HG03103 (cell line): ENCODE measurements around the gene ZSWIM3.
"Not testable (repeated sequence)": the region's sequence is repeated elsewhere in the genome, so short reads cannot be mapped to it uniquely, and the experiment has no call there.

Experiments used
- ATAC-seq: cut with Tn5 transposase; IDR thresholded peaks from one replicate; pipeline ENCODE4 v1.9.1; 2021; ENCODE audit warnings: low read depth; ENCODE audit not compliant: unreplicated experiment

The ZSWIM3 gene

DNA sequence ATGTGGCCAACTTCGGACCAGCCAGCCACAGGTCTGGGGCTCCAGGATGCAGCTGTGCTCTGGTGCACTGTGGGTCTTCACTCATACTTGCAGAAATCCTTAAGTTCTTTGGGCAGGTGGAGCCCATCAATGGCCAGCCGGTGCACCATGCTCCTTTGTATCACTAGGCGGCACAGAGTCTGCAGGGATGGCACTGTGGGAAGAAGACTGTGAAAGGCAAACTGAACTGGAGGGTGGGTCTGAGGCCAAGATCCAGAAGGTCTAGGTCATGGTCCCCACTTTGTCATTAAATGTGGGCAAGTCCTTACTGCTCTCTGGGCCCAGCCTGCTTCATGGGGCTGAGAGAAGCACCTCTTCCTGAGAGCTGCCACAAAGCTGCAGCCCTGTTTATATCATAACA is 31.3 kb downstream of the ZSWIM3 start:
- ATAC-seq: no peak

DNA sequence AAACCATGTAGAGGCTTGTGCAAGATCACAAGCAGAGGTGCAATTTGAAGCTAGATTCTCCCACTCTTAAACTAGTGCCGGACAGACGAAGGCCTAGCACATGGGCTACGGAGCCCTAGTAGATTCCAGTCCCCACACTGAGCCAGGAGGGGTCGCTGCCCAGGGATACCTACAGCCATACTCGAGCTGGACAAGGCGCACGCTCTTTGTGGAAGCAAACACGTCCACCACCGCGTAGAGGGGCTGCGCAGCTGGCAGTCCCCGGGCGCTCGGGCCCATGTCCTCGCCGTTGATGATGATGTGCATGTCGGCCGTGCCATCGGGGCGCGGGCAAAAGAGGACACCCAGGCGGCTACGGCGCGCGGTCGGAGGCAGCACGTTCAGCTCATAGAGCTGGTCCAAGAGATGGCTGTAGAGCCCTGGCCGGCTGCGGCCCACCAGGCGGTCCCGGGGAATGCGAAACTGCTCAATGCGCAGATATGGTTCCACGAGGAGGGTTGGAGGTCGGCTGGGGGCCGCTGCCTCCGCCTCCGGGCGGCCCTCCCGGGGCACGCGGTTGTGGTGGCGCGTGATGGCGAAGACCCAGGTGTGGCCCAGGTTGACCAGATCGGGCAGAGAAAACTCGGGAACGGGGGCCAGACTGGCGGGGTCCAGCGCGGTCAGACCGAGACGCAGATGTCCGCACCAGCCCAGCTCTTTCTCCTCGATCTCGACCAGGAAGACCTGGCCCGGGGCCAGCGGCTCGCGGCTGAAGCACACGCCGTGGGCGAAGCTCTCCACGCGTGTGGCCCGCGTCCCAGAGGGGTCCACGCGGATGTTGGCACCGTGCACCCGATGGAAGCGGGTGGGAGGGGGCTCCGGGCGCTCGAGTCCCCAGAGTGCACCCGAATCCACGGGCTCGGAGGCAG is 32.9 kb downstream of the ZSWIM3 start:
- no peak for ATAC-seq

DNA sequence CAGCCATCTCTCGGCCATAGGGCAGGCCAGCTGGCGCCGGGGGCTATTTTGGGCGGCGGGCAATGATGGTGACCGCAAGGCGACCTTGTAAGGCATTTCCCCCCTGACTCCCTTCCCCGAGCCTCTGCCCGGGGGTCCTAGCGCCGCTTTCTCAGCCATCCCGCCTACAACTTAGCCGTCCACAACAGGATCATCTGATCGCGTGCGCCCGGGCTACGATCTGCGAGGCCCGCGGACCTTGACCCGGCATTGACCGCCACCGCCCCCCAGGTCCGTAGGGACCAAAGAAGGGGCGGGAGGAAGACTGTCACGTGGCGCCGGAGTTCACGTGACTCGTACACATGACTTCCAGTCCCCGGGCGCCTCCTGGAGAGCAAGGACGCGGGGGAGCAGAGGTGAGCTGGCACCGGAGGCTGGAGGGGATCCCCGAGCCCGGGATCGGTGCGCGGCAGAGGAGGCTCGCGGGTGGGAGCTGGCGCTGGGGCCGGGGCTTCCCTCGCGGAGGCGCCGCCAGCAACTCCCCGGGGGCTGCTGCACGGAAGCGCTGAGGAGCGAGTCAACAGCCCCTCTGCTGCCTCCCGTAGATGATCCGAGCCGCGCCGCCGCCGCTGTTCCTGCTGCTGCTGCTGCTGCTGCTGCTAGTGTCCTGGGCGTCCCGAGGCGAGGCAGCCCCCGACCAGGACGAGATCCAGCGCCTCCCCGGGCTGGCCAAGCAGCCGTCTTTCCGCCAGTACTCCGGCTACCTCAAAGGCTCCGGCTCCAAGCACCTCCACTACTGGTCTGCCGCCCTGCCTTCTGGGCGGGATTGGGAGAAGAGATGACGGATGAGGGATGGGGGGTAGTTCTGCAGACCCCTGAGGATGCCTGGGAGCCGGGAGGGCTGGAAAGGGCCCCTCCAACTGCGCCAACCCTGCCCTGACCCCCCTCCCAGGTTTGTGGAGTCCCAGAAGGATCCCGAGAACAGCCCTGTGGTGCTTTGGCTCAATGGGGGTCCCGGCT is 33.9 kb downstream of the ZSWIM3 start, which contains the start of the genes CTSA and NEURL2:
TSS of gene CTSA (plus strand) at position 351 of the 999 bp plus-strand sequence. CDS start at position 585, 234 bp downstream.
TSS of gene NEURL2 (minus strand) at position 224 of the 999 bp plus-strand sequence. CDS start at position 7, 217 bp downstream.
- peak; percentile 72 for ATAC-seq

DNA sequence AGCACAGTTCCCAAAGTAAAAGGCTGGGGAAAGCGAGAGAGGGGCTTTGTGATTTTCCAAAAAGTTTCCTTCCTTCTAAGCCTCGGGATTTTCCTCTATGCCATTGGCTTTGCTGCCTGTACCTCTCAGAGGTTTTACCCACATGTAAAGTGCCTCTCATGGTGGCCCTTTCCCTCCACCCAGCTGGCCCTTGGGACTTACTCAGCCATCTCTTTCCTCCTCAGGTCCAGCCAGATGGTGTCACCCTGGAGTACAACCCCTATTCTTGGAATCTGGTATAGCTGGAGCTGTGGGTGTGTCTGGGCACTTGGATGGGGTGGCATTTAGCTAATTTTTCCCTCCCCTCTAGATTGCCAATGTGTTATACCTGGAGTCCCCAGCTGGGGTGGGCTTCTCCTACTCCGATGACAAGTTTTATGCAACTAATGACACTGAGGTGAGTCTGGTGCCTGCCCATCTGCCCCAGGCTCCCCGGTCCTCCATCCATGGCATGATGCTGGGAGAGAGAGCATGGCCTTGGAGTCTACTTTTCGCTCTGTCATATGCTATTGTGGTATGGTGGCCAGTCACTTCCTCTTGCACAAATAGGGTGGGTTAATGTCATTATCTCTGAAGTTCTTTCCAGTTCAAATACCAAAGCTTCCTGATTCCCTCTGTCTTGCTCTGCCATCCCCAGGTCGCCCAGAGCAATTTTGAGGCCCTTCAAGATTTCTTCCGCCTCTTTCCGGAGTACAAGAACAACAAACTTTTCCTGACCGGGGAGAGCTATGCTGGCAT is 34.8 kb downstream of the ZSWIM3 start:
- no peak for ATAC-seq

DNA sequence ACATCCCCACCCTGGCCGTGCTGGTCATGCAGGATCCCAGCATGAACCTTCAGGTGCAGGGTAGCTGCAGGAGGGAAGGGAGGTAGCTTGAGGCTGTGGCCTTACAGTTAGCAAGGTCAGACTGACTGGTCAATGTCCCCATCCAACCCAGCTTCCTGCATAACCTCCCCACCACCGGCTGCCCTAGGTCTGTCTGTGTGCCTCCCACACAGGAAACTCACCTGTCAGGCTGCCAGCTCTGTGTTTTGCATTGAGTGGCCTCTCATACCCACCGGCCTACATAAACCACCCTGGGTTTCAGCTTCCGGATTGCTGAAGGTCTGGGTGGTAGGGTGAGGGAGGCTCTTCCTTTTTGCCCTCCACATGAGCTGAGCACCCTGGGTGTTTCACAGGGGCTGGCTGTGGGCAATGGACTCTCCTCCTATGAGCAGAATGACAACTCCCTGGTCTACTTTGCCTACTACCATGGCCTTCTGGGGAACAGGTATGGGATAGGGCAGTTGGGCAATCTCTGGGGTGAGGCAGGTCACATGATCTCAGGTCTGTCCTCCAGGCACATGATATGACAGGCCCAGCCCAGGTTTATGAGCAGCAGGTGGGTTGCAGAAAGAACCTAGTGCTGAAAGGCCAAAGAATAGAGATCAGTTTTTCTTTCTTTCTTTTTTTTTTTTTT is 35.5 kb downstream of the ZSWIM3 start:
- ATAC-seq: no peak

DNA sequence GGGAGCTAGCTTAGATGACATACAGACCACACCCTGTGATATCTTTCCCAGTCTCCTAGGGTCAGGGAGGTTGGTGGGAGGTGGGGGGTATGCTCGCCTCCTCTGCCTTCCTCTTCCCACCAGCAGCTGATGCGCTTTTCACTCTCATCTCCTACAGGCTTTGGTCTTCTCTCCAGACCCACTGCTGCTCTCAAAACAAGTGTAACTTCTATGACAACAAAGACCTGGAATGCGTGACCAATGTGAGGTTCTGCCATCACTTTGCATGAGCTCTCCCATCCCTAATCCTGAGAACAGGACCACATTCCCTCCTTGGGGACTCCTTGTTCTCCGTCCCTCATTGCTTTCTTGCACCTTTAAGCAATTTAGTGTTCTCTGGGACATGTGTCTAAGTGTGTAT is 36.4 kb downstream of the ZSWIM3 start:
- ATAC-seq: no peak

DNA sequence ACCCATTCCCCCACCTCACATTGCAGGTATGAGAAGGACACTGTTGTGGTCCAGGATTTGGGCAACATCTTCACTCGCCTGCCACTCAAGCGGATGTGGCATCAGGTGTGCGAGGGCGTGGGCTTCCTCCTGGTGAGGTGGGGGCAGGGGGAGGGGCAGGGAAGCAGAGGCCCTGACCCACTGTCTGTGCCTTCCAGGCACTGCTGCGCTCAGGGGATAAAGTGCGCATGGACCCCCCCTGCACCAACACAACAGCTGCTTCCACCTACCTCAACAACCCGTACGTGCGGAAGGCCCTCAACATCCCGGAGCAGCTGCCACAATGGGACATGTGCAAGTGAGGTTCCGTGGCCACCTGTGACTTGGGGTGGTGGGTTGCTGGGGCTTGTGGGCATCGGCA is 37.4 kb downstream of the ZSWIM3 start:
- no peak for ATAC-seq

DNA sequence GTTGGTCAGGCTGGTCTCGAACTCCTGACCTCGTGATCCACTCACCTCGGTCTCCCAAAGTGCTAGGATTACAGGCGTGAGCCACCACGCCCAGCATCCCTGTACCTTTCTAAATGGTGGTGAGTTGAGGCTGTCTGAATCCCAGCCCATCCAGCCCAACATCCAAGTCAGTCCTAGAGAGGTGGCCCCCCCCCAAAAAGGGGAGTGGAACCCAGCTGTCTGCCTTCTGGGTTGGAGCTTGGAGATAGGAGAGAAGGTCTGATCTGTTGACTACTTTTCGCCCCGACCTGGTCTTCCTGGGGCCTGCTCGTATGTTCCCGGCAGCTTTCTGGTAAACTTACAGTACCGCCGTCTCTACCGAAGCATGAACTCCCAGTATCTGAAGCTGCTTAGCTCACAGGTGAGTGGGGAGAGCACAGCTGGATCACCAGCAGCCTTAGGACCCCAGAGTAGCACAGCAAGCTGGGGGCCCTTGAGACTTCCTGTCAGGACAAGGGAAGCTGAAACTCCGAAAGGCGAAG is 39.3 kb downstream of the ZSWIM3 start:
- no peak for ATAC-seq

DNA sequence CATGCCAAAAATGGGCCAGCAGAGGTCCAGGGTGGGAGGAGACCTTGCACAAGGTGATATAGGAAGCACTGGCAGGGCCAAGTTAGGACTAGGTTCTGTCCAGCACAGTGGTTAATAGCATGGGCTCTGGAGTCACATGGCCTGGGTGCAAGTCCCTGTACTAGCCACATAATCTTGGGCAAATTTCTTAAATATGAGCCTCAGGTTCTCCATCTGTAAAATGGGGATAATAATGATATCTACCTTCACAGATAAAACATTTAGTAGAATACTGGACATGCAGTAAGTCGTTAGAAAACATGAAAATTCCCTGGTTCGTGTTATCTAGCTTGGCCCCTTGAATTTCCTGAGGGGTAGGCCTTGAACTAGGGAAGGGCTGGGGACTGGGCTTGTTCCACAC is 39.9 kb downstream of the ZSWIM3 start:
- no peak for ATAC-seq

DNA sequence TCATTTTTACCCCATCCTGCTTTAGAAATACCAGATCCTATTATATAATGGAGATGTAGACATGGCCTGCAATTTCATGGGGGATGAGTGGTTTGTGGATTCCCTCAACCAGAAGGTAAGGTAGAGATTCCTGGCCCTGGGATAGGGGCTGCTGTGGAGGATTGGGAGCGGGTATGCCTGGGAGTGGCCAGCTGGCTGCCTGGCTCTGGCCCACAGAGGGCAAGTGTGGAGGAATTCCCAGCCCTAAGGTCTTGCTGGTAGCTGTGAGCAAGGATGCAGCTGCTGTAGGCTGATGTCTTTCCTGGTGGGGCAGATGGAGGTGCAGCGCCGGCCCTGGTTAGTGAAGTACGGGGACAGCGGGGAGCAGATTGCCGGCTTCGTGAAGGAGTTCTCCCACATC is 40.3 kb downstream of the ZSWIM3 start:
- no peak for ATAC-seq

DNA sequence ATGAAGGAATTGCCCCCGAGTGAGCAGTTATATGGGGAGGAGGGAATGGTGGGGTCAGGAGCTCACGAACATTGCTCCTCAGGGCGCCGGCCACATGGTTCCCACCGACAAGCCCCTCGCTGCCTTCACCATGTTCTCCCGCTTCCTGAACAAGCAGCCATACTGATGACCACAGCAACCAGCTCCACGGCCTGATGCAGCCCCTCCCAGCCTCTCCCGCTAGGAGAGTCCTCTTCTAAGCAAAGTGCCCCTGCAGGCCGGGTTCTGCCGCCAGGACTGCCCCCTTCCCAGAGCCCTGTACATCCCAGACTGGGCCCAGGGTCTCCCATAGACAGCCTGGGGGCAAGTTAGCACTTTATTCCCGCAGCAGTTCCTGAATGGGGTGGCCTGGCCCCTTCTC is 40.9 kb downstream of the ZSWIM3 start:
- ATAC-seq: no peak

DNA sequence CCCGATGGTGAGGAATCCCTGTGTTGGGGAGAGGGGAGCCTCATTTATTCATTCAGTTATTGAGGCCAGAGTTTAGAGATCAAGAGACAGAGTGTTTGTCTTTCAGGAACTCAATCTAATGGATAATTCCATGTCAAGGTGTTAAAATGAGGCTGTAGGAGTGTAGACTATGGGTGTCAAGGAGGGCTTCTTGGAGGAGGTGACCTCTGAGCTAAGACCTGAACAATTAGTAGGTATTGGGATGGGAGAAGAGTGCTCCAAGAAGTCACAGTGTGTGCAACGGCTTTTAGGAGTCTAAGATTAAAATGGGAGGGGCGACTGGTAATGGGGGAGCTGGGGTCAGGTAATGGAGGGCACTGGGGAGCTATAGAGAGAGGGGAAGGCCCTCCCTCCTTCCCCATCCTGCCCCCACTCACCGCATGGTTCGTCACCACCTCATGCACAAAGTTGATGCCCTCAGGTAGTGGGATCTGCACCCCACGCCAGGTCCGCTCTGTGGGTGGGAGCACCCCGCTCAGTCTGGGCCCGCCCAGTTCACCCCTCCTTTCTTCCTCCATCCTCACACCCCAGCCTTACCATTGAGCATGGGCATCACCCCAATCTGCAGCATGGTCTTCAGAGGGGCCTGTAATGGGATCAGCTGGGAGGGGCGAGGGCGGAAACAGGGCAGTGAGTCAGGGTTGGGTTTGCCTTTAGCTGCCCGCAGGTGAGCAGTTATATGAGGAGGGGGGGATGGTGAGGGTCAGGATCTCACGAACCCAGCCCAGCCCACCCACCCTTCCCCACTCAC is 41.8 kb downstream of the ZSWIM3 start:
- ATAC-seq: no peak

DNA sequence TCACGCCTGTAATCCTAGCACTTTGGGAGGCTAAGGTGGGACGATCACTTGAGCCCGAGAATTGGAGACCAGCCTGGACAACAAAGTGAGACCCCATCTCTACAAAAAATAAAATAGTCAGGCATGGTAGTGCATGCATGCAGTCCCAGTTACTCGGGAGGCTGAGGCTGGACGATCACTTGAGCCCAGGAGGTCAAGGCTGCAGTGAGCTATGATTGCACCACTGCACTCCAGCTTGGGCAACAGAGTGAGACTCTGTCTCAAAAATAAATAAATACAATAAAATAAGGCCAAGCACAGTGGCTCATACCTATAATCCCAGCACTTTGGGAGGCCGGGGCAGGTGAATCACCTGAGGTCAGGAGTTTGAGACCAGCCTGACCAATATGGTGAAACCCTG is 43.9 kb downstream of the ZSWIM3 start:
- not testable (repeated sequence) for ATAC-seq

DNA sequence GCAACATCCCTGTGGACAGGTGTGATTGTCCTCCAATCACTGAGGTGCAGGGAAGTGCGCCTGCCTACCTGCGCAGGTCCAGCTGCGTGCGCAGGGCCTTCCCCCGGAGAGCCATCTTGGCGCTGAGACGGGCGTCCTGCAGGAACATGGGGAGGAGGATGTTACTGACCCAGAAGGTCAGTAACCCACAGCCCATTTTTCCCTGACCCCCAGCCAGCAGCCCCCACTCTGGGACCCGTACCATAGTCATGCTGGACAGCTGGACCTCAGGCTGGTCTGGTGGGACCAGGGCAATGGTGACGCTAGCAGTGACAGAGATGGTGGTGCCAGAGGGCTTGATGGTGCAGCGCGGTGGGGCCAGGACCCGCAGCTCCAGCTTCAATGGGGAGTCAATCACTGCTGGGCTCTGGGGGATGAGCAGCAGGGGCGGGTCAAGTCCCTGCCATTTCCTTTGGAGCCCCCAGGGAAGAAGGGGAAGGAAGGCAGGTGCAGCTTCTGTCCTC is 44.8 kb downstream of the ZSWIM3 start:
- ATAC-seq: no peak

DNA sequence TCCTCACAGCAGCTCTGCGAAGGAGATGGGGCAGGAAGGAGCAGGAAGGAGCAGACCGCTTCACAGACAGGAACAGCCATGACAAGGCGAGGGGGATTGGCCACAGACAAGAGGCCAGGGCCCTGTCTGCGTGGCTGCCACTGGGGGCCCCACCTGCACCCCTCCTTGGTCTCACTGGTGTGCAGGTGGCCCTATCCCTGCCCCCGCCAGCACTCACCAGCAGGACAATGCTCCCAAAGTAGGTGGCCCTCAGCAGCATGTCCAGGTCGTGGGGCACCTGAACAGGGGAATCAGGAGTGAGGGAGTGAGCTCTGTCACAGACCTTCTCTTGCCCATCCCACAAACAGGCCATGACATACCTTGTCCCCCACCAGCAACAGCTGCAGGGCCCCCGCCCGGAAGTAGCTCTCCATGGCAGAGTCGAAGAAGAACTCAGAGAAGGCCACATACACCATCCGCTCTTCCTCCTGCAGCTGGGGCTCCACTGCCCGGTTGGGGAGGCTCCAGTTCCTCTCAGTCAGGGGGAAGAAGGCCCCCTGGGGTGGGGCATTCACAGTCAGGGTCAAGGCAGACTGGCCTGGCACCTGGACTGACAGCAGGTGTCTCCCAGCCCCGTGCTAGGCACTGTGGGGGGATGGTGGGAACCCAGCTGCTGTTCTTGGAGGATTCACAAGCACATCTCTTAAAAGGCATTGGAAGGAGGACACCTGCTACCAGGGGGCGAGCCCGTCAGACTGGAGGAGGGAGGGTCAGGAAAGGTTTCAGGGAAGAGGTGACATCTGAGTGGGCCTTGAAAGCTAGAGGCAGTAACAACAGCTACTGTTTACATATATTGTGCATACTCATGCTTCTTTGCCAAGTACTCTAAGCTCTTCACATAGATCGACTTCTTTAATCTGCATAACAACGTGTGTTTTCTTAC is 47.4 kb downstream of the ZSWIM3 start:
- no peak for ATAC-seq

DNA sequence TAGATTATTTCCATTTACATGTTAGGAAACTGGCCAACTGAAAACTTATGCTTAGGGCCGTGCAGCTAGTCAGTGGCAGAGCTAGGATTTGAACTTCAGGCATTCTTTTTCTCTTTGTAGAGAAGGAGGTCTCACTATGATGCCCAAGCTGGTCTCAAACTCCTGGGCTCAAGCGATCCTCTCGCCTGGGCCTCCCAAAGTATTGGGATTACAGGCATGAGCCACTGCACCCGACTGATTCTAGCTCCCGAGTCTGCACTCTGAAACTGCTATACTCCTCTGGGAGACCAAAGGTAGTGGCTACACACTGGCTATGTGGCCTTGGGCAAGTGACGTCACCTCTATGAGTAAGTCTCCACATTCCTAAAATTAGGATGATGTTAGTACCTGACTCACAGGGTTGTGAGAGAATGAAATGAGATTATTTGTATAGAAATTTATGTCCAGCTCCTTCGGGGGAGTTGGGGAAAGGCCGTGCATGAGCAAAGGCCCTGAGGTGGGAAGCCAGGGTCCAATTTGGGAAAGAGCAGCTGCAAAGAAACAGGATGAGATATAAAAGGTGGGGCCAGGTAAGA is 48.2 kb downstream of the ZSWIM3 start:
- no peak for ATAC-seq
